Measurements from ENCODE around the gene SLC19A1.
A peak's percentile ranks its signal among the peaks of the same experiment; 100 is the strongest.

Gene SLC19A1

GRCh38 chr21:45542242-45542666, at the start of gene SLC19A1:
Gene SLC19A1, minus strand, starts transcription at chr21:45542440. Its CDS starts 4,481 bp downstream, at chr21:45537959.
- no CpG with 5 or more reads among the region's 59 CpGs for WGBS (ENCODE audit: insufficient coverage, insufficient read length)
- no peak for DNase-seq (ENCODE audit: low read depth, low spot score)
- Histone ChIP-seq H3K4me3 (ENCODE audit: low read length) (peak within 1 kb of the TSS; percentile 68; the same call in 1 of the 2 replicates), H3K9me3 (ENCODE audit: control insufficient read depth, insufficient read depth, low read length) (no peaks in the 10 kb centered on the region), H3K27me3 (ENCODE audit: control insufficient read depth, insufficient read depth, low read length) (no peaks in the 10 kb centered on the region), H3K36me3 (ENCODE audit: control insufficient read depth, insufficient read depth, low read length) (peaks cover 2% of the 10 kb centered on the region; the same call in 1 of the 2 replicates), H3K4me1 (ENCODE audit: control insufficient read depth, insufficient read depth, low read length) (no peaks in the 10 kb centered on the region; the same call in 1 of the 2 replicates), H3K27ac (ENCODE audit: low read length) (no peak within 1 kb of the TSS)

DNA sequence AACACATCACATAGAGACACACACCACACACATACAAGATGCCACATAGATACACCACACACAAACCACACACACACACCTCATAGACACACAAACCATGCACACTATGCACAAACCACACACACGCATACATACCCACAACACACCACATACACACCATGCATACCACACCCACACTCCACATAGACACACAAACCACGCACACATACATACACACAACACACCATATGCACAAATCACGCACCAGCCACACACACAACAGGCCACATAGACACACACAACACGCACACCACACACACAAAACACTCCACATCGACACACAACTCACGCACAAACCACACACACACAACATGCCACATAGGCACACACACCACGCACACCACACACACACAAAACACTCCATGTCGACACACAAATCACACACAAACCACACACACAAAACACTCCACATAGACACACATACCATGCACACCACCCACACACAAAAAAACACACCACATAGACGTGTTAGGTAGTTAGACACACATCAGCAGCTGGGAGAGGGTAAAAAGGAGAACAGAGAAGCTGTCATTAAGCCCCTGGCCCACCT, 49.5 kb upstream of the SLC19A1 start:
- Histone ChIP-seq H3K9me3 (ENCODE audit: control insufficient read depth, insufficient read depth, low read length) (0 out of 2 replicates have a peak, but pooled peaks cover 2% of the 10 kb centered on the region), H3K27me3 (ENCODE audit: control insufficient read depth, insufficient read depth, low read length) (no peaks in the 10 kb centered on the region; the same call in 1 of the 2 replicates), H3K27ac (ENCODE audit: low read length) (no peak overlapping the region), H3K4me1 (ENCODE audit: control insufficient read depth, insufficient read depth, low read length) (no peaks in the 10 kb centered on the region), H3K4me3 (ENCODE audit: low read length) (no peak overlapping the region), H3K36me3 (ENCODE audit: control insufficient read depth, insufficient read depth, low read length) (no peaks in the 10 kb centered on the region)
- 100% methylated on average over 8 of the region's 9 CpGs for WGBS (ENCODE audit: insufficient coverage, insufficient read length)
- no peak for DNase-seq (ENCODE audit: low read depth, low spot score)

DNA sequence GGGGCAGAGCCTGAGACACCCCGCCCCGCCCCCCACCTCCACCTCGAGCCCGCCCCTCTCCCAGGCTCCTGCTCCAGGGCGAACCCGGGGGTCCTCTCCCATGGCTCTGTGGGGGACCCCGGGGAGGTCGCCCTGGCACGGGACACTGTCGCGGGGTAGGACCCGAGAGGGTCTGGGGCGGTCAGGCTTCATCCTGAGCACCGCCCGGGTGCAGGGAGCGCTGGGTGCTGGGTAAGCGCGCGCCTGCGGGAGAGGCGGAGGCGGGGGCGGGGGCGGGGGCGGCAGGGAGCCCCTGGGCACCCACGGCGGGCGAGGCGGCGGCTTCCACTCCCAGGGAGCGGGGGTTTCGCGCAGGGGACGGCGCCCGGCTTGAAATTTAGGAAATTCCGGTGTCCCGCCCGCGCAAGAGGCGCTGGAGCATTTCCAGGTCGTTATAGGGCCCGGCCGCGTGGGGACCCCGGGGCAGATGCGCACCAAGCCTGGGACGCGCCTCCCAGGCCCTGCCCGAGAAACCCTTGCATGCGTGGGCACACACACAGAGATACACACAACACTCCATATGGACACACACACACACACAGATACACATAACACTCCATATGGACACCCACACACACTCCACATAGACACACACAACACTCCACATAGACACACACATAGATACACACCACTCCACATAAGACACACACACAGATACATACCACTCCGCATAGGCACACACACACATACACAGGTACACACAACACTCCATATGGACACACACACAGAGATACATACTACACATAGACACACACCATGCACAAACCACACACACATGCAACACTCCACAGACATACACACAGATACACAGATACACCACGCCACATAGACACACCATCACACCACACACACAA, 48.7 kb upstream of the SLC19A1 start:
- DNase-seq (ENCODE audit: low read depth, low spot score): no peak
- Histone ChIP-seq H3K36me3 (ENCODE audit: control insufficient read depth, insufficient read depth, low read length) (no peaks in the 10 kb centered on the region), H3K9me3 (ENCODE audit: control insufficient read depth, insufficient read depth, low read length) (peaks cover 5% of the 10 kb centered on the region), H3K27me3 (ENCODE audit: control insufficient read depth, insufficient read depth, low read length) (no peaks in the 10 kb centered on the region; the same call in 1 of the 2 replicates), H3K4me3 (ENCODE audit: low read length) (peak overlapping the region; percentile 48; the same call in 1 of the 2 replicates), H3K4me1 (ENCODE audit: control insufficient read depth, insufficient read depth, low read length) (no peaks in the 10 kb centered on the region), H3K27ac (ENCODE audit: low read length) (no peak overlapping the region)
- WGBS (ENCODE audit: insufficient coverage, insufficient read length): no CpG with 5 or more reads among the region's 53 CpGs

DNA sequence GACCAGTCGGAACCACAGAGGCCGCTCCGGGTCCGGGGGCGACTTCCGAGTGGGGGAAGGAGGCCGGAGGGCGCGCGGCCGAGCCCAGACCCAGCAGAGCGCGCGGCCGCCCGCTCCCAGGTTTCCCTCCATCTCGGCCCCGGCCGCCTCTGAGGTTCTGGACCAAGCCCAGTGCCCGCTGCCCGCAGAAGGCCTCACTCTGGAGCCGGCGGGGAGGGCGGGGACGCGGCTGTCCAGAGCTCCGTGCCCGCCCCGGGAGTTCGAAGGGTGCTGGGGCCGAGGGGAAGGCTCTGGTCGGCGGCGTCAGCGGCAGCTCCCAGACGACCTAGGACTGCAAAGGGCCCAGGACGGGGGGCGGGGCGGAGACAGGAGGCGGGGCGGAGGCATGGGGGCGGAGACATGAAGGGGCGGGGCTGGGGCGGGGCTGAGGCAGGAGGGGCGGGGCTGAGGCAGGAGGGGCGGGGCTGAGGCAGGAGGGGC, 48.0 kb upstream of the SLC19A1 start:
- no peak for DNase-seq (ENCODE audit: low read depth, low spot score)
- WGBS (ENCODE audit: insufficient coverage, insufficient read length): no CpG with 5 or more reads among the region's 46 CpGs
- Histone ChIP-seq H3K4me3 (ENCODE audit: low read length) (peak overlapping the region; percentile 34; the same call in 1 of the 2 replicates), H3K36me3 (ENCODE audit: control insufficient read depth, insufficient read depth, low read length) (no peaks in the 10 kb centered on the region), H3K4me1 (ENCODE audit: control insufficient read depth, insufficient read depth, low read length) (no peaks in the 10 kb centered on the region), H3K27me3 (ENCODE audit: control insufficient read depth, insufficient read depth, low read length) (no peaks in the 10 kb centered on the region; the same call in 1 of the 2 replicates), H3K9me3 (ENCODE audit: control insufficient read depth, insufficient read depth, low read length) (peaks cover 5% of the 10 kb centered on the region), H3K27ac (ENCODE audit: low read length) (no peak overlapping the region)

- H3K27ac ChIP-seq (ENCODE audit: low read length): no peak overlapping the region
- no CpG with 5 or more reads among the region's 41 CpGs for WGBS (ENCODE audit: insufficient coverage, insufficient read length)
- peak overlapping the region; percentile 34; the same call in 1 of the 2 replicates for H3K4me3 ChIP-seq (ENCODE audit: low read length)
- H3K27me3 ChIP-seq (ENCODE audit: control insufficient read depth, insufficient read depth, low read length): no peaks in the 10 kb centered on the region; the same call in 1 of the 2 replicates
- no peaks in the 10 kb centered on the region for H3K36me3 ChIP-seq (ENCODE audit: control insufficient read depth, insufficient read depth, low read length)
- DNase-seq (ENCODE audit: low read depth, low spot score): no peak
- H3K9me3 ChIP-seq (ENCODE audit: control insufficient read depth, insufficient read depth, low read length): peaks cover 5% of the 10 kb centered on the region
- no peaks in the 10 kb centered on the region for H3K4me1 ChIP-seq (ENCODE audit: control insufficient read depth, insufficient read depth, low read length)
These were observed 47.5 kb upstream of the SLC19A1 start for GRCh38 chr21:45589686-45590245.

- H3K36me3 ChIP-seq (ENCODE audit: control insufficient read depth, insufficient read depth, low read length): no peaks in the 10 kb centered on the region
- no peak for DNase-seq (ENCODE audit: low read depth, low spot score)
- H3K27ac ChIP-seq (ENCODE audit: low read length): no peak overlapping the region
- no peaks in the 10 kb centered on the region for H3K4me1 ChIP-seq (ENCODE audit: control insufficient read depth, insufficient read depth, low read length)
- no peaks in the 10 kb centered on the region; the same call in 1 of the 2 replicates for H3K27me3 ChIP-seq (ENCODE audit: control insufficient read depth, insufficient read depth, low read length)
- no CpG with 5 or more reads among the region's 5 CpGs for WGBS (ENCODE audit: insufficient coverage, insufficient read length)
- H3K9me3 ChIP-seq (ENCODE audit: control insufficient read depth, insufficient read depth, low read length): peaks cover 5% of the 10 kb centered on the region
- no peak overlapping the region for H3K4me3 ChIP-seq (ENCODE audit: low read length)
These were observed 46.7 kb upstream of the SLC19A1 start for GRCh38 chr21:45588871-45589491.

DNA sequence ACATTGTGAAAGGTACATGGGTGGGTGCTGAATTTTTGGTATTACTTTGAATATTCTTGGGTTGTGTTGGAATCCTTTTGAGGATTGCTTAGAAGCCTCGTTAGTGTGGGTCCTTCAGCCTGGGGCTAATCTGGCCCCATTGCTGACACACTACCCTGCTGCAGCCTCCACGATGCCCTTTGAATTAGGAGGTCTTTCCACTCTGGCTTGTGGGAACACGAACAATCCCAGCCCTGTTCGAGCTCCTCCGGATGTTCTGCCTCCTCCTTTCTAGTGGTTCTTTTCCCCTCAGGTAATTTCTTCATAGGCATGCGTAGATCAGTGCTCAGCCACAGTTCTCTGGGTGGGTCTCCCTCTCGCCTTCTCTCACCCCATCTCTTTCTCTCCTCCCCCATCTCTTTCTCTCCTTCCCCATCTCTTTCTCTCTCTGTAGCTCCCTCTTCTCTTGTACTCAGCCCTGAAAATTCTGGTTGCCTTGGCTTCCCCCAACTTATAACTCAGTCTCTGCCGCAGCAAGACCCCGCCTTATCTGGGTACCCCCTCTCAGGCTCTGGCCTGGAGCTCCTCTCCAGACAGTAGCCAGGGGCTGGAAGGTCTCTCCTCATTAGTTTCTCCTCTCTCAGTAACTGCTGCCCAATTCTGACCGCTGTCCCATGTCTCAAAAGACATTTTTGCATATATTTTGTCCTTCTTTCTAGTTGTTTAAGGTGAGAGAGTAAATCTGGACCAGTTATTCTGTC, 46.0 kb upstream of the SLC19A1 start:
- no peak overlapping the region for H3K27ac ChIP-seq (ENCODE audit: low read length)
- peaks cover 5% of the 10 kb centered on the region for H3K9me3 ChIP-seq (ENCODE audit: control insufficient read depth, insufficient read depth, low read length)
- no peaks in the 10 kb centered on the region for H3K4me1 ChIP-seq (ENCODE audit: control insufficient read depth, insufficient read depth, low read length)
- no CpG with 5 or more reads among the region's 10 CpGs for WGBS (ENCODE audit: insufficient coverage, insufficient read length)
- no peaks in the 10 kb centered on the region; the same call in 1 of the 2 replicates for H3K27me3 ChIP-seq (ENCODE audit: control insufficient read depth, insufficient read depth, low read length)
- DNase-seq (ENCODE audit: low read depth, low spot score): no peak
- H3K36me3 ChIP-seq (ENCODE audit: control insufficient read depth, insufficient read depth, low read length): no peaks in the 10 kb centered on the region
- H3K4me3 ChIP-seq (ENCODE audit: low read length): no peak overlapping the region

DNA sequence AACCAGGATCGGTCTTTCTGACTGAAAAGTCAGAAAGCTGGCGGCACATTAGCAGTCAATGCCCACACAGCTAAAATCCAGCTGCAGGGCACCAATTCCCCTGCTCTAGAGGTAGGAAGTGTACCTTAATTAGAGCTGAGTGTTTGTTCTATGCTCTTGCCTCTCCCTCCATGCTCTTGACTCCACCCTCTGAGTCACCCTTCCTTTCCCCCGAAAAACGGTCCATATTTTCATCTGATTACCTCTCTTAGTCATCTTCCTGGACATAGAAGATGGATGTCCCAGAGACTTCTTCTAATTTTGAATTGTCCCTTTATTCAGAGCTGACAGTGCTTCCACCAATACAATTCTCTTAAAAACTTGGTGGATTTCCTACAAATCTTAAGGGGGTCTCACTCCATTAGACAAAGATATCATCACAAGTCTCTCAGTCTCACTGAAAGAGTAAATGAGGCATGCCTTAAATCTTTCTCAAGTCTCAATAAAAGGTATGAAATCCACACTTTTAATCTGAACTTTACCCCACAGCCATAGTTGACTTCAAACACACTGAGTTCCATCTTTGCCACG, 44.1 kb upstream of the SLC19A1 start:
- Histone ChIP-seq H3K9me3 (ENCODE audit: control insufficient read depth, insufficient read depth, low read length) (peaks cover 5% of the 10 kb centered on the region), H3K4me1 (ENCODE audit: control insufficient read depth, insufficient read depth, low read length) (no peaks in the 10 kb centered on the region), H3K36me3 (ENCODE audit: control insufficient read depth, insufficient read depth, low read length) (no peaks in the 10 kb centered on the region), H3K27me3 (ENCODE audit: control insufficient read depth, insufficient read depth, low read length) (no peaks in the 10 kb centered on the region; the same call in 1 of the 2 replicates), H3K27ac (ENCODE audit: low read length) (no peak overlapping the region), H3K4me3 (ENCODE audit: low read length) (no peak overlapping the region)
- no CpG with 5 or more reads among the region's 5 CpGs for WGBS (ENCODE audit: insufficient coverage, insufficient read length)
- DNase-seq (ENCODE audit: low read depth, low spot score): no peak

DNA sequence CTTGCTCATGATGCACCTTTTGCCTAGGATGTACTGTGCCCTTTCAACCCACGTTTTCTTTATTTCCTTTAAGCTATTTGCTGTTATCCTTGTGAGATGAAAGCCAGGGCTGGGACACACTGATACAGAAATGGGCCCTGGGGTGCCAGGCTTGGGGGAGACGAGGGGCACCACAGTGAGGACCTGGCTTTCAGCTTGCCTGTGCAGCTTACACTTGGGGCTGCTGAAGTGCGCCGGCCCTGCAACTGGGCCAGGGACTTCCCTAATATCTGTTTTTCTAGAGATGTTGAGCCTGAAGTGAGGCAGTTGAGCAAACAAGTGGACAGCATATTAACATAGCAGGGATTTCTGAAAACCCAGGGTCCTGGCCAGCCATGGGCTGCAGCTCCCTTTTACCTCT, 42.5 kb upstream of the SLC19A1 start:
- no peaks in the 10 kb centered on the region for H3K36me3 ChIP-seq (ENCODE audit: control insufficient read depth, insufficient read depth, low read length)
- WGBS (ENCODE audit: insufficient coverage, insufficient read length): no CpG with 5 or more reads among the region's 4 CpGs
- no peaks in the 10 kb centered on the region for H3K4me1 ChIP-seq (ENCODE audit: control insufficient read depth, insufficient read depth, low read length)
- H3K27me3 ChIP-seq (ENCODE audit: control insufficient read depth, insufficient read depth, low read length): no peaks in the 10 kb centered on the region; the same call in 1 of the 2 replicates
- DNase-seq (ENCODE audit: low read depth, low spot score): no peak
- no peak overlapping the region for H3K4me3 ChIP-seq (ENCODE audit: low read length)
- no peak overlapping the region for H3K27ac ChIP-seq (ENCODE audit: low read length)
- H3K9me3 ChIP-seq (ENCODE audit: control insufficient read depth, insufficient read depth, low read length): peaks cover 5% of the 10 kb centered on the region
